ENCODE results near the gene SLC9A9. TPM values are rescaled to one million over a fixed set of nuclear protein-coding genes. Genes with fewer than 3 reads are reported as not detected.
"Not testable (repeated sequence)": the region's sequence is repeated elsewhere in the genome, so short reads cannot be mapped to it uniquely, and the experiment has no call there.

The SLC9A9 gene
- total and polyA plus RNA-seq, 4 donors = 3.3 to 15.0 (median 6.1) TPM

GRCh38 chr3:143525408-143525807 lies 322.9 kb downstream of the SLC9A9 start (continued):
- no peak for TF ChIP-seq ZBTB33 (IDR thresholded peaks at IDR 0.05)

- 76% methylated on average over 2 of the region's 2 CpGs for WGBS
- TF ChIP-seq GABPA (IDR thresholded peaks at IDR 0.05 in 1 of 2, conservative IDR thresholded peaks at IDR 0.05 in 1 of 2) (no peak), HNF4G (IDR thresholded peaks at IDR 0.05) (no peak), ZBTB33 (IDR thresholded peaks at IDR 0.05) (no peak), YY1 (IDR thresholded peaks at IDR 0.05) (no peak), JUND (IDR thresholded peaks at IDR 0.05) (no peak), FOXA1 (IDR thresholded peaks at IDR 0.05) (no peak)
- TF ChIP-seq, protein P1, sequence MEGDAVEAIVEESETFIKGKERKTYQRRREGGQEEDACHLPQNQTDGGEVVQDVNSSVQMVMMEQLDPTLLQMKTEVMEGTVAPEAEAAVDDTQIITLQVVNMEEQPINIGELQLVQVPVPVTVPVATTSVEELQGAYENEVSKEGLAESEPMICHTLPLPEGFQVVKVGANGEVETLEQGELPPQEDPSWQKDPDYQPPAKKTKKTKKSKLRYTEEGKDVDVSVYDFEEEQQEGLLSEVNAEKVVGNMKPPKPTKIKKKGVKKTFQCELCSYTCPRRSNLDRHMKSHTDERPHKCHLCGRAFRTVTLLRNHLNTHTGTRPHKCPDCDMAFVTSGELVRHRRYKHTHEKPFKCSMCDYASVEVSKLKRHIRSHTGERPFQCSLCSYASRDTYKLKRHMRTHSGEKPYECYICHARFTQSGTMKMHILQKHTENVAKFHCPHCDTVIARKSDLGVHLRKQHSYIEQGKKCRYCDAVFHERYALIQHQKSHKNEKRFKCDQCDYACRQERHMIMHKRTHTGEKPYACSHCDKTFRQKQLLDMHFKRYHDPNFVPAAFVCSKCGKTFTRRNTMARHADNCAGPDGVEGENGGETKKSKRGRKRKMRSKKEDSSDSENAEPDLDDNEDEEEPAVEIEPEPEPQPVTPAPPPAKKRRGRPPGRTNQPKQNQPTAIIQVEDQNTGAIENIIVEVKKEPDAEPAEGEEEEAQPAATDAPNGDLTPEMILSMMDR (IDR thresholded peaks at IDR 0.05; ENCODE audit: low read depth, low read length, missing input control) = no peak
- Histone ChIP-seq H3K36me3 (ENCODE audit: control insufficient read depth in 4 of 4, insufficient read depth in 3 of 4, low read depth in 1 of 4, low read length in 3 of 4) (no peaks in the 10 kb centered on the region), H3K27ac (ENCODE audit: low read depth in 1 of 2, low read length in 2 of 2) (no peak overlapping the region), H3K27me3 (ENCODE audit: control insufficient read depth in 4 of 4, insufficient read depth in 4 of 4, low read length in 3 of 4) (no peaks in the 10 kb centered on the region), H3K4me3 (ENCODE audit: low read depth in 1 of 3, low read length in 3 of 3) (no peak overlapping the region), H3K4me1 (ENCODE audit: control insufficient read depth in 4 of 4, insufficient read depth in 4 of 4, low read length in 3 of 4) (no peaks in the 10 kb centered on the region), H3K9me3 (ENCODE audit: control insufficient read depth in 4 of 4, low read length in 3 of 4) (no peaks in the 10 kb centered on the region), H3K9ac (ENCODE audit: low read depth in 1 of 2, low read length in 2 of 2) (no peak overlapping the region)
- DNase-seq (ENCODE audit: low spot score) = no peak
Measured at GRCh38 chr3:143521803-143522202, 326.5 kb downstream of the SLC9A9 start.

DNA sequence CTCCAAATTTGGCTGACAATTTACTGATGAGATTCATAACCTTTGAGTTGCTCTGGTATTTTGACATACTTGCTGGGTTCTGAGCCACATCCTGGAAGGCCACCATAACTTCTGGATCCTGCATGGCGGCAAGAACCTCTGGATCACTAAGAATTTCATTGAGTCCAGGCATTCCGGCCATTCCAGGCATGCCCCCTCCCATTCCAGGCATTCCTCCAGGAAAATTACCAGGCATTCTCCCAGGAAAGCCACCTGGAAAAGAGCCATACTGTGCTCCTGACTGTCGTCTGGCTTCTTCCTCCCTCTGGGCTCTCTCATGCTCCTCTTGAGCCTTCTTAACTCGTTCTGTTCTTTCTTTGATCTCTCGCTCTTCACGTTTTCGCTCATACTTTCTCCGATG lies 331.1 kb downstream of the SLC9A9 start:
- H3K4me1 ChIP-seq (ENCODE audit: control insufficient read depth in 4 of 4, insufficient read depth in 4 of 4, low read length in 3 of 4); DNase-seq (ENCODE audit: low spot score); H3K9ac ChIP-seq (ENCODE audit: low read depth in 1 of 2, low read length in 2 of 2); H3K4me3 ChIP-seq (ENCODE audit: low read depth in 1 of 3, low read length in 3 of 3); H3K27ac ChIP-seq (ENCODE audit: low read depth in 1 of 2, low read length in 2 of 2); H3K36me3 ChIP-seq (ENCODE audit: control insufficient read depth in 4 of 4, insufficient read depth in 3 of 4, low read depth in 1 of 4, low read length in 3 of 4); H3K27me3 ChIP-seq (ENCODE audit: control insufficient read depth in 4 of 4, insufficient read depth in 4 of 4, low read length in 3 of 4); H3K9me3 ChIP-seq (ENCODE audit: control insufficient read depth in 4 of 4, low read length in 3 of 4): not testable (repeated sequence)
- 89% methylated on average over 8 of the region's 8 CpGs for WGBS

- Histone ChIP-seq H3K36me3 (ENCODE audit: control insufficient read depth in 4 of 4, insufficient read depth in 3 of 4, low read depth in 1 of 4, low read length in 3 of 4) (no peaks in the 10 kb centered on the region), H3K27me3 (ENCODE audit: control insufficient read depth in 4 of 4, insufficient read depth in 4 of 4, low read length in 3 of 4) (no peaks in the 10 kb centered on the region), H3K9me3 (ENCODE audit: control insufficient read depth in 4 of 4, low read length in 3 of 4) (no peaks in the 10 kb centered on the region), H3K9ac (ENCODE audit: low read depth in 1 of 2, low read length in 2 of 2) (no peak overlapping the region), H3K4me1 (ENCODE audit: control insufficient read depth in 4 of 4, insufficient read depth in 4 of 4, low read length in 3 of 4) (no peaks in the 10 kb centered on the region), H3K27ac (ENCODE audit: low read depth in 1 of 2, low read length in 2 of 2) (no peak overlapping the region), H3K4me3 (ENCODE audit: low read depth in 1 of 3, low read length in 3 of 3) (no peak overlapping the region)
- WGBS = 68% methylated on average over 2 of the region's 2 CpGs
- DNase-seq (ENCODE audit: low spot score) = no peak
- TF ChIP-seq, protein P2, sequence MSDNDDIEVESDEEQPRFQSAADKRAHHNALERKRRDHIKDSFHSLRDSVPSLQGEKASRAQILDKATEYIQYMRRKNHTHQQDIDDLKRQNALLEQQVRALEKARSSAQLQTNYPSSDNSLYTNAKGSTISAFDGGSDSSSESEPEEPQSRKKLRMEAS (IDR thresholded peaks at IDR 0.05) = no peak
- TF ChIP-seq SP1 (IDR thresholded peaks at IDR 0.05) (no peak), NR2F2 (IDR thresholded peaks at IDR 0.05) (no peak), RAD21 (IDR thresholded peaks at IDR 0.05) (no peak), FOXA2 (IDR thresholded peaks at IDR 0.05) (no peak), ATF3 (IDR thresholded peaks at IDR 0.05) (no peak), TAF1 (conservative IDR thresholded peaks at IDR 0.05) (no peak), GABPA (IDR thresholded peaks at IDR 0.05 in 1 of 2, conservative IDR thresholded peaks at IDR 0.05 in 1 of 2) (no peak), FOXA1 (IDR thresholded peaks at IDR 0.05) (no peak), EGR1 (IDR thresholded peaks at IDR 0.05; ENCODE audit: low read depth in 2 of 2) (no peak), RXRA (IDR thresholded peaks at IDR 0.05) (no peak), JUND (IDR thresholded peaks at IDR 0.05) (no peak)
- TF ChIP-seq, protein P1 (IDR thresholded peaks at IDR 0.05; ENCODE audit: low read depth, low read length, missing input control) = no peak
Measured at GRCh38 chr3:143514874-143515273, 333.4 kb downstream of the SLC9A9 start.
